Kidney epithelial cell (primary cell): ENCODE results near the gene MIPOL1. TPM values are rescaled to one million over a fixed set of nuclear protein-coding genes. Genes with fewer than 3 reads are reported as not detected.
"Not testable (repeated sequence)": the region's sequence is repeated elsewhere in the genome, so short reads cannot be mapped to it uniquely, and the experiment has no call there.

Experiments used
- DNase-seq: peaks from one replicate; pipeline ENCODE4 v3.0.0-alpha.2; 2010; ENCODE audit warnings: low read depth
- H3K27me3 ChIP-seq: 2 replicates; pipeline ENCODE4 v1.6.0; 2011; ENCODE audit warnings: low read length; ENCODE audit not compliant: control insufficient read depth, insufficient read depth
- H3K36me3 ChIP-seq: 2 replicates; pipeline ENCODE4 v1.5.1; 2011; ENCODE audit warnings: low read length; ENCODE audit not compliant: control insufficient read depth, insufficient read depth
- H3K4me3 ChIP-seq: 2 replicates; pipeline ENCODE4 v1.5.1; 2011; ENCODE audit warnings: low read depth, mild to moderate bottlenecking, control low read depth, low read length
- total RNA-seq: library from RNA; depleted of rRNA; stranded (reverse); fragments of >200 nt; gene quantifications from 2 replicates; pipeline ENCODE4 v1.2.3, GENCODE V29; 2015
- TF ChIP-seq, protein P1 (sequence below): IDR thresholded peaks from 2 replicates; pipeline ENCODE4 v1.5.1; 2011; ENCODE audit warnings: mild to moderate bottlenecking, moderate library complexity, low read length, control low read depth, inconsistent platforms; ENCODE audit not compliant: insufficient read depth, poor library complexity, severe bottlenecking

MIPOL1 gene
- total RNA-seq, 1 donor from 2014 or later, result 7.1 TPM

DNA sequence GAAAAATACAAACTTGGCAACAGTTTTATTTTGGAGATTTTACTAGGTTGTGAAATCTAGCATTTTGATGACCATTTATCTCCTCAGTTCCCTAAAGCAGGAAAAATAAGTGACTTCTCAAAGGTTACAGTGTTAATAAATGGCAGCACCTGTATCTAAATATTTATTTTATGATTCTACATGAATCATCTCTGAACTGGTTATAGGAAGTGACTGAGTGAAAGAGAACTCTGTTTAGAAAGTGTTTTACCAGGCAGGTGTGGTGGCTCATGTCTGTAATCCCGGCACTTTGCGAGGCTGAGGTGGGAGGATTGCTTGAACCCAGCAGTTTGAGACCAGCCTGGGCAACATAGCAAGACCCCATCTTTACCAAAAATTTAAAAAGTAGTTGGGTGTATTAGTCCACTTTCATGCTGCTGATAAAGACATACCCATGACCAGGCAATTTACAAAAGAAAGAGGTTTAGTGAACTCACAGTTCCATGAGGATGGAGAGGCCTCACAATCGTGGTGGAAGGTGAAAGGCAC lies 26.3 kb downstream of the MIPOL1 start:
- Histone ChIP-seq H3K4me3 (no peak overlapping the region), H3K27me3 (no peaks in the 10 kb centered on the region), H3K36me3 (no peaks in the 10 kb centered on the region)
- TF ChIP-seq, protein P1, sequence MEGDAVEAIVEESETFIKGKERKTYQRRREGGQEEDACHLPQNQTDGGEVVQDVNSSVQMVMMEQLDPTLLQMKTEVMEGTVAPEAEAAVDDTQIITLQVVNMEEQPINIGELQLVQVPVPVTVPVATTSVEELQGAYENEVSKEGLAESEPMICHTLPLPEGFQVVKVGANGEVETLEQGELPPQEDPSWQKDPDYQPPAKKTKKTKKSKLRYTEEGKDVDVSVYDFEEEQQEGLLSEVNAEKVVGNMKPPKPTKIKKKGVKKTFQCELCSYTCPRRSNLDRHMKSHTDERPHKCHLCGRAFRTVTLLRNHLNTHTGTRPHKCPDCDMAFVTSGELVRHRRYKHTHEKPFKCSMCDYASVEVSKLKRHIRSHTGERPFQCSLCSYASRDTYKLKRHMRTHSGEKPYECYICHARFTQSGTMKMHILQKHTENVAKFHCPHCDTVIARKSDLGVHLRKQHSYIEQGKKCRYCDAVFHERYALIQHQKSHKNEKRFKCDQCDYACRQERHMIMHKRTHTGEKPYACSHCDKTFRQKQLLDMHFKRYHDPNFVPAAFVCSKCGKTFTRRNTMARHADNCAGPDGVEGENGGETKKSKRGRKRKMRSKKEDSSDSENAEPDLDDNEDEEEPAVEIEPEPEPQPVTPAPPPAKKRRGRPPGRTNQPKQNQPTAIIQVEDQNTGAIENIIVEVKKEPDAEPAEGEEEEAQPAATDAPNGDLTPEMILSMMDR, result no peak
- DNase-seq, result no peak

DNA sequence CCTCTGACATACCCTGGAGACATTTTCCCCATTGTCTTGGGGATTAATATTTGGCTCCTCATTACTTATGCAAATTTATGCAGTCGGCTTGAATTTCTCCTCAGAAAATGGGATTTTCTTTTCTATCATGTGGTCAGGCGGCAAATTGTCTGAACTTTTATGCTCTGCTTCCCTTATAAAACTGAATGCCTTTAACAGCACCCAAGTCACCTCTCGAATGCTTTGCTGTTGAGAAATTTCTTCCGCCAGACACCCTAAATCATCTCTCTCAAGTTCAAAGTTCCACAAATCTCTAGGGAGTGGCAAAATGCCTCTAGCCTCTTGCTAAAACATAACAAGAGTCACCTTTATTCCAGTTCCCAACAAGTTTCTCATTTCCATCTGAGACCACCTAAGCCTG lies 27.9 kb downstream of the MIPOL1 start:
- not testable (repeated sequence) for H3K4me3 ChIP-seq, H3K27me3 ChIP-seq, DNase-seq, H3K36me3 ChIP-seq

DNA sequence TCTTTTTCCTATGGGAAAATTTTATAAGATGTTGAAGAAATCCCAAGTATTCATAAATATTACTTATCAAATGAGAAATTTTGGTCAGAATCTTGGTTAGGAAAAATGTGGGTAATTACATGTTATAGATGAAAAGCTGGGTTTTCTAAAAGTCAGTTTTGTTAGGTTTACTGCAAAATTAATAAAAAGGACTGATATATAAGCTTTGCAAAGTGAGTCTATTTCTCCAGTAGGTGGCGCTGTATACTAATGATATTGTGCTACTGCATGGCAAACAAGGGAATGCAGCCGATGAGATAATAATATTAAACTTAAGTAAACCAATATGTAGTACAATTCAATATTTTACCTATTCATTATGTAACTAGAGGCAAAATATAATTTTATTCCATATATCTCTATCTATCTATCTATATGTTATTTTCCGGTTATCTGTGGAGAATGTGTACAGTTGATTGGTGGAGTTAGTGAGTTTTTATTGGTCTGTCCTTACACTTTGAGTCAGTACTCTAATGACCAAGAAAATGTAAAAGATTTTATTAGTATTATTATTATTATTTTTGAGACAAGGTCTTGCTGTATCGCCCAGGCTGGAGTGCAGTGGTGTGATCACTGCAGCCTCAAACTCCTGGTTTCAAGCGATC lies 32.9 kb downstream of the MIPOL1 start:
- TF ChIP-seq, protein P1, result peak; percentile 72
- no peaks in the 10 kb centered on the region for H3K27me3 ChIP-seq
- no peak overlapping the region for H3K4me3 ChIP-seq
- peak; percentile 26 for DNase-seq
- H3K36me3 ChIP-seq, result no peaks in the 10 kb centered on the region

DNA sequence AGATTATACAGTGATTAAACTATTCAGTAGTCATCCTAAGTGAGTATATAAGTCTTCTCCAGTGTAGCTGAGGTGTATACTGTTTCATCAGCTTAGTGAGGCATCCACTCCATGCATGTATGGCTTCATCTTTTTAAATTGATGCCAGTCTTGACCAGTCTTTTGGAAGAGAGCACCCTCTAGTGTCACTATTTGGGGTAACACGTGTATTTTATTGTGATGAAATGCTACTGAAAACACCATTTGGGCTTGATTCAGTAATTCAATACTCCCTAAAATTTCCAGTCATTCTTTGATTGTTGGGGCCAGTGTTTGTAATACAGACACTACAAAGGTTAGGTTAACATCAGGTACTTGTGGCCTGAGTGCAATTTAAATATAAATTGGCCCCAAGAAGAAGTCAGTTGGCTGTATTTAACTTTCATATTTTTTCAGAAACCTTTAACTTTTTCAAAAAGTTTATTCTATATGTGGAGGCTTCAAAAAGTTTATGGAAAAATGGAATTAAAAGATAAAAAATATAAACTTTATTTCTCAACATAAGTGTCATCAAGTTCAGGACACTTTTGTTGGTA lies 35.3 kb downstream of the MIPOL1 start:
- Histone ChIP-seq H3K4me3 (no peak overlapping the region), H3K27me3 (no peaks in the 10 kb centered on the region), H3K36me3 (no peaks in the 10 kb centered on the region)
- TF ChIP-seq, protein P1, result peak; percentile 66
- no peak for DNase-seq

DNA sequence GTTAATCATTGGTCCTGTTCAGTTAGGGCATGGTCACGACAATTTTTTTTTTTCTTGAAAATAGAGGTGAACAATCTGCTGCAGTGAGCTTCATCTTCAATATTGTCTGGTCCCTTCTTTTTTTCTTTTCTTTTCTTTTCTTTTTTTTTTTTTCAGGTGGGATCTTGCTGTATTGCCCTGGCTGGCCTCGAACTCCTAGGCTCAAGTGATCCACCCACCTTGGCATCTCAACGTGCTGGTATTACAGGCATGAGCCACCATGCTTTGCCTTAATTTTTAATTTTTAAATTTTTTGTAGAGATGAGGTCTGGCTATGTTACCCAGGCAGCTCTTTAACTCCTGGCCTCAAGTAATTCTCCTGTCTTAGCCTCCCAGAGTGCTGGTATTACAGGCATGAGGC lies 36.5 kb downstream of the MIPOL1 start:
- Histone ChIP-seq H3K27me3 (no peaks in the 10 kb centered on the region), H3K36me3 (no peaks in the 10 kb centered on the region), H3K4me3 (no peak overlapping the region)
- DNase-seq, result no peak
- TF ChIP-seq, protein P1, result no peak

DNA sequence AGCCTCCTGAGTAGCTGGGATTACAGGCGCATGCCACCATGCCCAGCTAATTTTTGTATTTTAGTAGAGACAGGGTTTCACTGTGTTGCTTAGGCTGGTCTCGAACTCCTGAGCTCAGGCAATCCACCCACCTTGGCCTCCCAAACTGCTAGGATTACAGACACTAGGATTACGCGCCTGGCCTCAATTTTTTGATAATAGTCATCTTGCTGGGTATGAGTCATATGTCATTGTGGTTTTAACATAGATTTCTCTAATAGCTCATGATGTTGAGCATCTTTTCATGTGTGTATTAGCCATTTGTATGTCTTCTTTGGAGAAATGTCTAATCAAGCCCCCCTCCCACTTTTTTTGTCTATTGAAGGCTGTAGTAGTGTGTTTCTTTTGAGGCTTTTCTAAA lies 38.3 kb downstream of the MIPOL1 start:
- DNase-seq, H3K36me3 ChIP-seq, H3K4me3 ChIP-seq, H3K27me3 ChIP-seq: not testable (repeated sequence)

DNA sequence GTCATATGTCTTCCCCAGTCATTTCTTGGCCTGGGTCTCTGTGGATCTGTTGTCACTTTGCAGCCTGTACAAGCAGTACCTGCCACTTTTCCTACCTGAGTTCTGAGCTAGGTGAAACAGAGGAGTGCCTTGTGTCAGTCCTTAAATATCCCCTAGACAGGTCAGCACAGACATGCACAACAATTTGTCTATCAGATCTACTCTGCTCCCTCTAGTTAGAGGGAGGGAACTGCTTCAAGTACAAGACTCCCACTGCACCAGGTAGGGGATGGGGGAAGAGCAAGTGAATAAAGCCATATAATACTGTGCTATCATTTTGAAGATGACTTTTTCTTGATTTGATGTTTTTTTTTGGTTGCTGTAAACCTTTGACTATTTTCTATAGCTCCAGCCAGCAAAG lies 39.4 kb downstream of the MIPOL1 start:
- no peak overlapping the region for H3K4me3 ChIP-seq
- no peak for DNase-seq
- H3K27me3 ChIP-seq, result no peaks in the 10 kb centered on the region
- no peaks in the 10 kb centered on the region for H3K36me3 ChIP-seq
- TF ChIP-seq, protein P1, result no peak
